Ovary (tissue), 3 donors: ENCODE results near the gene TAB2.

Experiments
- CTCF ChIP-seq, 3 donors: fragments of 450-650 bp in 2 of 3; fragments of 200-600 bp in 1 of 3; IDR thresholded peaks; one replicate each; pipeline versions ENCODE4 v1.5.1 to v1.8.0; 2016 to 2022; ENCODE audit warnings: antibody characterized with exemption in 3 of 3, mild to moderate bottlenecking in 1 of 3
- EP300 ChIP-seq: sonication (generic); formaldehyde crosslinking; IDR thresholded peaks from one replicate; pipeline ENCODE4 v1.6.1; 2017; ENCODE audit warnings: antibody characterized with exemption
- donor health status: DM: no; HTN: no; CAD: no.

GRCh38 chr6:149331043-149331807 lies 13.7 kb downstream of the TAB2 start:
- no peak for TF ChIP-seq CTCF (IDR thresholded peaks at IDR 0.05)
- TF ChIP-seq EP300: no peak
